ENCODE results near the gene CARMIL1.
"Not testable (repeated sequence)": the region's sequence is repeated elsewhere in the genome, so short reads cannot be mapped to it uniquely, and the experiment has no call there.

Gene CARMIL1

DNA sequence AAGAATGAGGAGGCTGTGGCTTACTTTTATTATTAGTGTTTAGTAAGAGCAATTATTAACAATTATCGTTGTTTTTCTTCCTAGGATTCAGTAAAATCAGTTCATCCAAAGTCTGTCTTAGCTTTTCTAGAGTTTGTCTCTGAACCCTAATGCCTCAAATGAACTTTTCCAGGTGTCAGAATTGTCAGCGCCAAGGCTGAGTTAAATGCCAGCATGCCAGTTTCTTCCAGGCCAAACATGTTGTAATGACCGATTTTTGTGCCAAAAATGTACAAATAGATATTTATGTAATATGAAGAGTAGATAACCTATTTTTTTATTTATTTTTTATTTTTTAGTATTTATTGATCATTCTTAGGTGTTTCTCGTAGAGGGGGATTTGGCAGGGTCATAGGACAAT, 306.1 kb downstream of the CARMIL1 start:
- TF ChIP-seq PPARA (CRISPR knock-in tag; IDR thresholded peaks at IDR 0.05; ENCODE audit: borderline replicate concordance): no peak
- no peak for TF ChIP-seq RARB (CRISPR knock-in tag; IDR thresholded peaks at IDR 0.05)
- no peak for TF ChIP-seq ISL1 (CRISPR knock-in tag; IDR thresholded peaks at IDR 0.05)
- no peak for TF ChIP-seq CSDC2 (CRISPR knock-in tag; IDR thresholded peaks at IDR 0.05)
- TF ChIP-seq, protein P1, sequence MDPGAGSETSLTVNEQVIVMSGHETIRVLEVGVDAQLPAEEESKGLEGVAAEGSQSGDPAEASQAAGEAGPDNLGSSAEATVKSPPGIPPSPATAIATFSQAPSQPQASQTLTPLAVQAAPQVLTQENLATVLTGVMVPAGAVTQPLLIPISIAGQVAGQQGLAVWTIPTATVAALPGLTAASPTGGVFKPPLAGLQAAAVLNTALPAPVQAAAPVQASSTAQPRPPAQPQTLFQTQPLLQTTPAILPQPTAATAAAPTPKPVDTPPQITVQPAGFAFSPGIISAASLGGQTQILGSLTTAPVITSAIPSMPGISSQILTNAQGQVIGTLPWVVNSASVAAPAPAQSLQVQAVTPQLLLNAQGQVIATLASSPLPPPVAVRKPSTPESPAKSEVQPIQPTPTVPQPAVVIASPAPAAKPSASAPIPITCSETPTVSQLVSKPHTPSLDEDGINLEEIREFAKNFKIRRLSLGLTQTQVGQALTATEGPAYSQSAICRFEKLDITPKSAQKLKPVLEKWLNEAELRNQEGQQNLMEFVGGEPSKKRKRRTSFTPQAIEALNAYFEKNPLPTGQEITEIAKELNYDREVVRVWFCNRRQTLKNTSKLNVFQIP (CRISPR knock-in tag; IDR thresholded peaks at IDR 0.05; ENCODE audit: borderline replicate concordance, low read depth): no peak
- TF ChIP-seq ZNF565 (CRISPR knock-in tag; conservative IDR thresholded peaks at IDR 0.05; ENCODE audit: low read depth): no peak
- TF ChIP-seq ZFP3 (CRISPR knock-in tag; IDR thresholded peaks at IDR 0.05): no peak
- TF ChIP-seq, protein P2, sequence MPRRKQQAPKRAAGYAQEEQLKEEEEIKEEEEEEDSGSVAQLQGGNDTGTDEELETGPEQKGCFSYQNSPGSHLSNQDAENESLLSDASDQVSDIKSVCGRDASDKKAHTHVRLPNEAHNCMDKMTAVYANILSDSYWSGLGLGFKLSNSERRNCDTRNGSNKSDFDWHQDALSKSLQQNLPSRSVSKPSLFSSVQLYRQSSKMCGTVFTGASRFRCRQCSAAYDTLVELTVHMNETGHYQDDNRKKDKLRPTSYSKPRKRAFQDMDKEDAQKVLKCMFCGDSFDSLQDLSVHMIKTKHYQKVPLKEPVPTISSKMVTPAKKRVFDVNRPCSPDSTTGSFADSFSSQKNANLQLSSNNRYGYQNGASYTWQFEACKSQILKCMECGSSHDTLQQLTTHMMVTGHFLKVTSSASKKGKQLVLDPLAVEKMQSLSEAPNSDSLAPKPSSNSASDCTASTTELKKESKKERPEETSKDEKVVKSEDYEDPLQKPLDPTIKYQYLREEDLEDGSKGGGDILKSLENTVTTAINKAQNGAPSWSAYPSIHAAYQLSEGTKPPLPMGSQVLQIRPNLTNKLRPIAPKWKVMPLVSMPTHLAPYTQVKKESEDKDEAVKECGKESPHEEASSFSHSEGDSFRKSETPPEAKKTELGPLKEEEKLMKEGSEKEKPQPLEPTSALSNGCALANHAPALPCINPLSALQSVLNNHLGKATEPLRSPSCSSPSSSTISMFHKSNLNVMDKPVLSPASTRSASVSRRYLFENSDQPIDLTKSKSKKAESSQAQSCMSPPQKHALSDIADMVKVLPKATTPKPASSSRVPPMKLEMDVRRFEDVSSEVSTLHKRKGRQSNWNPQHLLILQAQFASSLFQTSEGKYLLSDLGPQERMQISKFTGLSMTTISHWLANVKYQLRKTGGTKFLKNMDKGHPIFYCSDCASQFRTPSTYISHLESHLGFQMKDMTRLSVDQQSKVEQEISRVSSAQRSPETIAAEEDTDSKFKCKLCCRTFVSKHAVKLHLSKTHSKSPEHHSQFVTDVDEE (CRISPR knock-in tag; IDR thresholded peaks at IDR 0.05): no peak
- TF ChIP-seq, protein P3, sequence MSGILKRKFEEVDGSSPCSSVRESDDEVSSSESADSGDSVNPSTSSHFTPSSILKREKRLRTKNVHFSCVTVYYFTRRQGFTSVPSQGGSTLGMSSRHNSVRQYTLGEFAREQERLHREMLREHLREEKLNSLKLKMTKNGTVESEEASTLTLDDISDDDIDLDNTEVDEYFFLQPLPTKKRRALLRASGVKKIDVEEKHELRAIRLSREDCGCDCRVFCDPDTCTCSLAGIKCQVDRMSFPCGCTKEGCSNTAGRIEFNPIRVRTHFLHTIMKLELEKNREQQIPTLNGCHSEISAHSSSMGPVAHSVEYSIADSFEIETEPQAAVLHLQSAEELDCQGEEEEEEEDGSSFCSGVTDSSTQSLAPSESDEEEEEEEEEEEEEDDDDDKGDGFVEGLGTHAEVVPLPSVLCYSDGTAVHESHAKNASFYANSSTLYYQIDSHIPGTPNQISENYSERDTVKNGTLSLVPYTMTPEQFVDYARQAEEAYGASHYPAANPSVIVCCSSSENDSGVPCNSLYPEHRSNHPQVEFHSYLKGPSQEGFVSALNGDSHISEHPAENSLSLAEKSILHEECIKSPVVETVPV (CRISPR knock-in tag; IDR thresholded peaks at IDR 0.05): no peak
- TF ChIP-seq, protein P4, sequence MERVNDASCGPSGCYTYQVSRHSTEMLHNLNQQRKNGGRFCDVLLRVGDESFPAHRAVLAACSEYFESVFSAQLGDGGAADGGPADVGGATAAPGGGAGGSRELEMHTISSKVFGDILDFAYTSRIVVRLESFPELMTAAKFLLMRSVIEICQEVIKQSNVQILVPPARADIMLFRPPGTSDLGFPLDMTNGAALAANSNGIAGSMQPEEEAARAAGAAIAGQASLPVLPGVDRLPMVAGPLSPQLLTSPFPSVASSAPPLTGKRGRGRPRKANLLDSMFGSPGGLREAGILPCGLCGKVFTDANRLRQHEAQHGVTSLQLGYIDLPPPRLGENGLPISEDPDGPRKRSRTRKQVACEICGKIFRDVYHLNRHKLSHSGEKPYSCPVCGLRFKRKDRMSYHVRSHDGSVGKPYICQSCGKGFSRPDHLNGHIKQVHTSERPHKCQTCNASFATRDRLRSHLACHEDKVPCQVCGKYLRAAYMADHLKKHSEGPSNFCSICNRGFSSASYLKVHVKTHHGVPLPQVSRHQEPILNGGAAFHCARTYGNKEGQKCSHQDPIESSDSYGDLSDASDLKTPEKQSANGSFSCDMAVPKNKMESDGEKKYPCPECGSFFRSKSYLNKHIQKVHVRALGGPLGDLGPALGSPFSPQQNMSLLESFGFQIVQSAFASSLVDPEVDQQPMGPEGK (CRISPR knock-in tag; IDR thresholded peaks at IDR 0.05; ENCODE audit: borderline replicate concordance): no peak
- ATAC-seq: no peak

DNA sequence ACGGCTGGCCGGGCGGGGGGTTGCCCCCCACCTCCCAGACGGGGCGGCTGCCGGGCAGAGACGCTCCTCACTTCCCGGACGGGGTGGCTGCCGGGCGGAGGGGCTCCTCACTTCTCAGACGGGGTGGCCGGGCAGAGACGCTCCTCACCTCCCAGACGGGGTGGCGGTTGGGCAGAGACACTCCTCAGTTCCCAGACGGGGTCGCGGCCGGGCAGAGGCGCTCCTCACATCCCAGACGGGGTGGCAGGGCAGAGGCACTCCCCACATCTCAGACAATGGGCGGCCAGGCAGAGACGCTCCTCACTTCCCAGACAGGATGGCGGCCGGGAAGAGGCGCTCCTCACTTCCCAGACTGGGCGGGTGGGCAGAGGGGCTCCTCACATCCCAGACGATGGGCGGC, 306.9 kb downstream of the CARMIL1 start:
- not testable (repeated sequence) for ATAC-seq

DNA sequence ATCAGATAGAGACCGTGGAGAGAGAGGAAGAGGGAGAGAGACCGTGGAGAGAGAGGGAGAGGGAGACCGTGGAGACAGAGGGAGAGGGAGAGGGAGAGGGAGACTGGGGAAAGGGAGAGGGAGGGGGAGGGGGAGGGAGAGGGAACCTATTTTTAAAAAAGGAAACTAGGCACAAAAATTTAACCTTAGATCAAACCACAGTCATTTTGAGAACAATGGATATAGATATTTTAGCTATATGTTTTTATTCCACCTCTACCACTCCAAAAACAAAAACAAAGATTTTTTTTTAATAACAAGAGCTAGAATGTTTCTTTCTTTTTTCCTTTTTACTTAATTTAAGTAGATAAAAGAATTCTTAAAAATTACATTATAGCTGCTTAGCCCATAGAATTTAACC, 307.8 kb downstream of the CARMIL1 start:
- no peak for ATAC-seq
- TF ChIP-seq ZNF8 (CRISPR knock-in tag; IDR thresholded peaks at IDR 0.05): no peak
- TF ChIP-seq BACH2 (CRISPR knock-in tag; IDR thresholded peaks at IDR 0.05; ENCODE audit: borderline replicate concordance): no peak

DNA sequence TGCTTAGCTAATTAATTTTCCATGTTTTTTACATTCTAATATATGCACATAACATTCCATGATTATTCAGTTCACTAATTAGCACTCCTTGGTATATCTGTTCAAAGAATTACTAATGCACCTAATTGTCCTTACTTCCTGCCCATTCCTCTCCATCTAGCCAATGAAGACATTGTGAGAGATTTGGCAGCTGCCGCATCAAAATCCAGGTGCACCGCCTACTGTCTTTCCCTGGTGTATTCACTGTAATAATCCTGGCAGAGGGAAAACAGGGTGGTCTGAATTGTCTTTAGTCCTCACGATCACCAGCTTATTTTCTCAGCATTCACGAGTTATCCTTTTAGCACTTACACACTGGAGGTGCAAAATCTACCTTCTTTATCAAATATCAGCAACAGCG, 311.8 kb downstream of the CARMIL1 start:
- TF ChIP-seq, protein P4 (CRISPR knock-in tag; IDR thresholded peaks at IDR 0.05; ENCODE audit: borderline replicate concordance): no peak
- TF ChIP-seq CSDC2 (CRISPR knock-in tag; IDR thresholded peaks at IDR 0.05): no peak
- ATAC-seq: no peak

DNA sequence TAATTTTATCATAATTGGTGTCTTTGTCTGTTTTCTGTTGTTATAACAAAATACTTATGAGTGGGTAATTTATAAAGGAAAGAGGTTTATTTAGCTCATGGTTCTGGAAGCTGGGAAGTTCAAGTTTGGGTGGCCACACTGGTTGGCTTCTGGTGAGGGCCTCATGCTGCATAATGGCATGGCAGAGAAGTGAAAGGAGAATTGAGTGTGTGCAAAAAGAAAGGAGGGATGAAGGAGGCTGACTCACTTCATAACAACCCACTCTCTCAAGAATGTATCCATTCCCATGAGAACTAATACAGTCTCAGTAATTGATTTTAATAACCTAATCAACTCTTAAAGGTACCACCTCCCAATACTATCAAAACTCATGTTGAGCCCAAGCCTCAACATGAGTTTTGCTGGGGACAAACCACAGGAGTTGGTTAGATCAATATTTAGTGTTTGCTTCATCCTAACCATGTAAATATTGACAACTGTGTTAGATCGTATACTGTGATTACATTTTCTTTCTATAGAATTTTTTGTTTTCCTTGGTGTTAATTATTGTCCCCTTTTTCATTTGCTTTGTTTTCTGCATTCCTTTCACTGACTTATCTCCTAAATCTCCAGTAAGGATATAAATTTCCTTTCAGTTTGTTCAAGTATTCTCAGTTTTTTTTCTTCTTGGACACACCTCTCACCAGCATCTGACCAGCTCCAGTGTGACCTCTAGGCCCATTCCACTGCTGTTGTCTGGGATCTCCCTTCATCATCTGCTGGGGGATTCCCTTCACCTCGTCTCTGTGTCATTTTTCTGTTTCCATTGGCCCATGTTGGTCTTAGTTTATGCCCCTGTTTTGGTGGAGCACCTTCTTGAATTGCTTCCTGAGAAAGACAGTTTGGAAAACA, 318.0 kb downstream of the CARMIL1 start:
- ATAC-seq: no peak
- TF ChIP-seq ZNF70 (CRISPR knock-in tag; IDR thresholded peaks at IDR 0.05) (no peak), ZNF8 (CRISPR knock-in tag; IDR thresholded peaks at IDR 0.05) (no peak), ESRRG (CRISPR knock-in tag; IDR thresholded peaks at IDR 0.05) (no peak), ISL1 (CRISPR knock-in tag; IDR thresholded peaks at IDR 0.05) (no peak), BACH2 (CRISPR knock-in tag; IDR thresholded peaks at IDR 0.05; ENCODE audit: borderline replicate concordance) (no peak), ZFP3 (CRISPR knock-in tag; IDR thresholded peaks at IDR 0.05) (no peak)
- TF ChIP-seq, protein P3 (CRISPR knock-in tag; IDR thresholded peaks at IDR 0.05): no peak
- TF ChIP-seq, protein P1 (CRISPR knock-in tag; IDR thresholded peaks at IDR 0.05; ENCODE audit: borderline replicate concordance, low read depth): no peak
- TF ChIP-seq, protein P4 (CRISPR knock-in tag; IDR thresholded peaks at IDR 0.05; ENCODE audit: borderline replicate concordance): no peak
